ENCODE data around the gene ZNF587. TPM values are rescaled to one million over a fixed set of nuclear protein-coding genes. Genes with fewer than 3 reads are reported as not detected.
"Not testable (repeated sequence)": the region's sequence is repeated elsewhere in the genome, so short reads cannot be mapped to it uniquely, and the experiment has no call there.

Gene ZNF587
- total RNA-seq, 2 donors from 2014 or later, result 46.4 to 70.7 TPM

- Histone ChIP-seq H3K4me3 (peak within 1 kb of the TSS; percentile 34), H3K36me3 (no peaks in the 10 kb centered on the region), H3K9me3 (no peaks in the 10 kb centered on the region), H3K27ac (no peak within 1 kb of the TSS), H3K4me1 (no peaks in the 10 kb centered on the region), H3K27me3 (no peaks in the 10 kb centered on the region), H3K9ac (ENCODE audit: low read depth in 2 of 2, low read length in 2 of 2) (peak within 1 kb of the TSS; percentile 48 to 83)
- DNase-seq, result peak; percentile 90
- no peak for TF ChIP-seq CTCF (IDR thresholded peaks at IDR 0.05)
- intact Hi-C loops (cut with DNase I), result no loop called here
Observed at GRCh38 chr19:57888560-57889231, 39.0 kb downstream of the ZNF587 start, which contains the start of gene ZNF814. TSS of gene ZNF814 (minus strand) at chr19:57889037. CDS start at chr19:57888802, 235 bp downstream.

GRCh38 chr19:57890706-57891105 is 41.0 kb downstream of the ZNF587 start:
- H3K4me3 ChIP-seq; H3K36me3 ChIP-seq; H3K4me1 ChIP-seq; H3K27me3 ChIP-seq; H3K27ac ChIP-seq; intact Hi-C loops (cut with DNase I); DNase-seq; H3K9me3 ChIP-seq; H3K9ac ChIP-seq (ENCODE audit: low read depth in 2 of 2, low read length in 2 of 2): not testable (repeated sequence)

- intact Hi-C loops (cut with DNase I), result no loop called here
- Histone ChIP-seq H3K27ac (no peak overlapping the region), H3K9me3 (no peaks in the 10 kb centered on the region)
Observed at GRCh38 chr19:57900311-57900710, 50.7 kb downstream of the ZNF587 start.

GRCh38 chr19:57903618-57904184 is 54.0 kb downstream of the ZNF587 start:
- H3K4me1 ChIP-seq, result no peaks in the 10 kb centered on the region
- no peaks in the 10 kb centered on the region for H3K36me3 ChIP-seq
- H3K27ac ChIP-seq, result no peak overlapping the region
- no peak for DNase-seq
- intact Hi-C loops (cut with DNase I), result no loop called here
- no peak overlapping the region for H3K4me3 ChIP-seq
- TF ChIP-seq CTCF (IDR thresholded peaks at IDR 0.05), result no peak
- no peaks in the 10 kb centered on the region for H3K27me3 ChIP-seq
- H3K9me3 ChIP-seq, result no peaks in the 10 kb centered on the region
- no peak overlapping the region for H3K9ac ChIP-seq (ENCODE audit: low read depth in 2 of 2, low read length in 2 of 2)

More at GRCh38 chr19:57900311-57900710, 50.7 kb downstream of the ZNF587 start:
- TF ChIP-seq CTCF (IDR thresholded peaks at IDR 0.05), result no peak
- Histone ChIP-seq H3K4me1 (no peaks in the 10 kb centered on the region), H3K9ac (ENCODE audit: low read depth in 2 of 2, low read length in 2 of 2) (no peak overlapping the region), H3K36me3 (no peaks in the 10 kb centered on the region), H3K4me3 (no peak overlapping the region), H3K27me3 (no peaks in the 10 kb centered on the region)
- no peak for DNase-seq

DNA sequence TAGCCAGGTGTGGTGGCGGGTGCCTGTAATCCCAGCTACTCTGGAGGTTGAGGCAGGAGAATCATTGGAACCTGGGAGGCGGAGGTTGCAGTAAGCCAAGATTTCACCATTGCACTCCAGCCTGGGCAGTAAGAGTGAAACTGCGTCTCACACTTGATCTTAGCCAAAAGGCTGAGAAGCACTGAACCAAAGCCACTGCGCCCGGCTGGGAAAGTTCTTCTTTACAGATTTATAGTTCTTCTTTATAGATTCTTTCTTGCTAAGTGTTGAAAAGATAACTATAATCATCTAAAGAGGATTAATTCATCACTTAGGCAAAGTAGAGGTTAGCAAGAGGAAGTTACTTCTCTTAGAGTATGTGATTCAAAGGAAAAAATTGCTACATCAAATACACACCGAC is 55.6 kb downstream of the ZNF587 start:
- no peaks in the 10 kb centered on the region for H3K27me3 ChIP-seq
- no peak overlapping the region for H3K27ac ChIP-seq
- H3K4me3 ChIP-seq, result no peak overlapping the region
- intact Hi-C loops (cut with DNase I), result no loop called here
- TF ChIP-seq CTCF (IDR thresholded peaks at IDR 0.05), result no peak
- H3K9ac ChIP-seq (ENCODE audit: low read depth in 2 of 2, low read length in 2 of 2), result no peak overlapping the region
- no peaks in the 10 kb centered on the region for H3K4me1 ChIP-seq
- no peaks in the 10 kb centered on the region for H3K9me3 ChIP-seq
- H3K36me3 ChIP-seq, result no peaks in the 10 kb centered on the region
- DNase-seq, result no peak

DNA sequence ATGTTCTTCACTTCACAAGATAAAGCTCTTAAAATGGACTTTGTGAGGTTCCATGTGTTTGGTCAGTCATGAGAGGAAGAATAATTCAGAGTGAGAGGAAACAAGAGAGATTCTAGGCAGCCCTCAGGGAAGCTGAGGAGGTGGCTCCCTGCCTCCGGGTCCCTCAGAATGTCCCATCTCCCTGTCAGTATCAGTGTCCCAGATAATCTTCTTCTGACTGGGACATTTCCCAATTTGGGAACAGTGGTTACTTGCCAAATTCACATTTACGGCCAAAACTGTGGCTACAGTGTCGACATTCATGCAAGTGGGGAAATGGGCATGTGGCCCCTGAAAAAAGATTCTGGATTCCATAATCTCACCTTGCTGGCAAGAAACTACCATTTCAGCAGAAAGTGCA is 57.7 kb downstream of the ZNF587 start:
- no peak overlapping the region for H3K27ac ChIP-seq
- H3K9ac ChIP-seq (ENCODE audit: low read depth in 2 of 2, low read length in 2 of 2), result no peak overlapping the region
- no peaks in the 10 kb centered on the region for H3K36me3 ChIP-seq
- H3K9me3 ChIP-seq, result no peaks in the 10 kb centered on the region
- no peak for TF ChIP-seq CTCF (IDR thresholded peaks at IDR 0.05)
- no peak overlapping the region for H3K4me3 ChIP-seq
- intact Hi-C loops (cut with DNase I), result no loop called here
- DNase-seq, result no peak
- H3K27me3 ChIP-seq, result no peaks in the 10 kb centered on the region
- no peaks in the 10 kb centered on the region for H3K4me1 ChIP-seq
